ENCODE results near the gene PAXIP1.

The PAXIP1 gene

DNA sequence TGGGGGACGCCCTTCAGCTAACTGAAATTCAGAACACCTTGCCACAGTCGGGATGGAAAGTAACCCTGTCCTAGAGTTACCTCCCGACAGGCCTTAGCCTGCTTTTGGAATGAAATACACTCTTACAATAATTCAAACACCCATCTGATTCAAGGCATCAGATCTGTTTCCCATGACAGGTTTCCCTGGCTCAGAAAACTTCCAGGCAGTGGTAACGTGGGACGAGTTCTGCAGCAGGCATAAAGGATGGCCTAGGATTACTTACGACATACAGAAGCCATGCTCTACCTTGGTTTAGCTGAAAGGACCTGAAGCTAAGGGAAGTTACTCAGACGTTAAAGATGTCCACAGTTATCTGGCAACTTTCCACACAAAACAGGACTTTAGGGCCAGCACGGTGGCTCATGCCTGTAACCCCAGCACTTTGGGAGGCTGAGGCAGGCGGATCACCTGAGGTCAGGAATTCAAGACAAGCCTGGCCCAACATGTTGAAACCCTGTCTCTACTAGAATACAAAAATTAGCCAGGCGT is 5.0 kb downstream of the PAXIP1 start:
- Histone ChIP-seq H3K27ac (ENCODE audit: insufficient read depth, low read depth, low read length, poor library complexity, severe bottlenecking) (no peak overlapping the region), H3K9me3 (ENCODE audit: control insufficient read depth, low read length) (no peaks in the 10 kb centered on the region), H3K27me3 (ENCODE audit: control insufficient read depth, insufficient read depth, low read length, poor library complexity, severe bottlenecking) (no peaks in the 10 kb centered on the region), H3K4me1 (ENCODE audit: control insufficient read depth, insufficient read depth, low read length) (no peaks in the 10 kb centered on the region), H3K4me3 (ENCODE audit: insufficient read depth, low read depth, low read length) (no peak overlapping the region), H3K36me3 (ENCODE audit: control insufficient read depth, insufficient read depth, low read length) (peaks cover 8% of the 10 kb centered on the region)
- 90 to 93% methylated on average over 10 of the region's 10 CpGs for WGBS, 2 experiments

- Histone ChIP-seq H3K9me3 (ENCODE audit: control insufficient read depth, low read length) (no peaks in the 10 kb centered on the region), H3K4me3 (ENCODE audit: insufficient read depth, low read depth, low read length) (no peak overlapping the region), H3K27ac (ENCODE audit: insufficient read depth, low read depth, low read length, poor library complexity, severe bottlenecking) (no peak overlapping the region), H3K27me3 (ENCODE audit: control insufficient read depth, insufficient read depth, low read length, poor library complexity, severe bottlenecking) (no peaks in the 10 kb centered on the region), H3K4me1 (ENCODE audit: control insufficient read depth, insufficient read depth, low read length) (no peaks in the 10 kb centered on the region), H3K36me3 (ENCODE audit: control insufficient read depth, insufficient read depth, low read length) (peaks cover 9% of the 10 kb centered on the region)
- WGBS, 2 experiments = 56 to 66% methylated on average over 4 of the region's 4 CpGs
Observed at GRCh38 chr7:154996756-154997155, 6.2 kb downstream of the PAXIP1 start.

GRCh38 chr7:154996101-154996500 is 6.8 kb downstream of the PAXIP1 start:
- Histone ChIP-seq H3K9me3 (ENCODE audit: control insufficient read depth, low read length) (no peaks in the 10 kb centered on the region), H3K4me3 (ENCODE audit: insufficient read depth, low read depth, low read length) (no peak overlapping the region), H3K36me3 (ENCODE audit: control insufficient read depth, insufficient read depth, low read length) (peaks cover 9% of the 10 kb centered on the region), H3K4me1 (ENCODE audit: control insufficient read depth, insufficient read depth, low read length) (no peaks in the 10 kb centered on the region), H3K27ac (ENCODE audit: insufficient read depth, low read depth, low read length, poor library complexity, severe bottlenecking) (no peak overlapping the region), H3K27me3 (ENCODE audit: control insufficient read depth, insufficient read depth, low read length, poor library complexity, severe bottlenecking) (no peaks in the 10 kb centered on the region)
- WGBS, 2 experiments = 100% methylated on average over 1 of the region's 1 CpG

DNA sequence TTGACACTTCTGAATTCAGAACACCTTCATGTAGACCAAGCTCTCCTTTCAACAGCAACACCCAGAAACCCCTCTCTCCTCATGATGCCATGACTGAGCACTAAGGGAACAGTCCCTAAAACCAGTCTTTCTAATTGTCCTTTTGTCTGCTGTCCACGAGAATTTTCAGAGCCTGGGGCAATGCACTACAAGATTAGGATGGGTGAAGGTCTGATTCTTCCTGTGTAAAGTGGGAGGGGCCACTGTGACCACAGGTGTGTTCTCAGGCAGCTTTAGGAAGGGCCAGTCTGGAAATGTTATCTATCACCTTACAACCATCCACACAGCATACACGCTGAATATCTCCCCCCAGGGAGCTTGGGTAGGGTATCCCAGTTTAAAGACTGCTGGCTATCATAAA is 7.9 kb downstream of the PAXIP1 start:
- H3K9me3 ChIP-seq (ENCODE audit: control insufficient read depth, low read length) = no peaks in the 10 kb centered on the region
- no peak overlapping the region for H3K4me3 ChIP-seq (ENCODE audit: insufficient read depth, low read depth, low read length)
- H3K4me1 ChIP-seq (ENCODE audit: control insufficient read depth, insufficient read depth, low read length) = no peaks in the 10 kb centered on the region
- no peak overlapping the region for H3K27ac ChIP-seq (ENCODE audit: insufficient read depth, low read depth, low read length, poor library complexity, severe bottlenecking)
- no peaks in the 10 kb centered on the region for H3K27me3 ChIP-seq (ENCODE audit: control insufficient read depth, insufficient read depth, low read length, poor library complexity, severe bottlenecking)
- 82 to 91% methylated on average over 2 of the region's 2 CpGs for WGBS, 2 experiments
- H3K36me3 ChIP-seq (ENCODE audit: control insufficient read depth, insufficient read depth, low read length) = peaks cover 9% of the 10 kb centered on the region

DNA sequence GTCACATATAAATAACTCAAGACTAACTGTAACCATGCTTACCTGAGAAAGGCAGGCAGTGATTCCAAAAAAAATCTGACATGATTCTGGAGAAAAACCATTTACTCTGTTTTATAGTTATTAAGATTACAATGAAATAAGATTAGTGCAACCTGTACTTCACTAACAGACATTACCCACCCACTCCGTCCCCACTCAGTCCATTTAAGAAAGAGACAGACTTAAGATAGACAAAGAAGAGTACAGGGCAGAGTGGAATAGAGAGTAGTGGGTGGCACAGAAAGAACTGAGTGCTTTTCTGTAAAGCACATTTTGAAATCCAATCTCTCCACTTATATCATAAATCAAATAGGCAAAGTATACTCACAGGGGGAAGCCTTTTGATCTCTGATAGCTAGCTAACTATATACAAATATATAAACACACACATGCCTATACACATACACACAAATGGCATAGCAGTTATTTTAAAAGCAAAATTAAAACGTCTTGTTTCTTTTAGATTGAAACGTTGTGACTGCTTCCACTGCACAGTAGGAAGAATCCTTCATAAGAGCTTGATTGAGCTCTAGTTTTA is 11.9 kb downstream of the PAXIP1 start:
- no peaks in the 10 kb centered on the region for H3K27me3 ChIP-seq (ENCODE audit: control insufficient read depth, insufficient read depth, low read length, poor library complexity, severe bottlenecking)
- WGBS, 2 experiments = 95 to 98% methylated on average over 2 of the region's 3 CpGs
- no peak overlapping the region for H3K27ac ChIP-seq (ENCODE audit: insufficient read depth, low read depth, low read length, poor library complexity, severe bottlenecking)
- no peaks in the 10 kb centered on the region for H3K9me3 ChIP-seq (ENCODE audit: control insufficient read depth, low read length)
- no peak overlapping the region for H3K4me3 ChIP-seq (ENCODE audit: insufficient read depth, low read depth, low read length)
- peaks cover 7% of the 10 kb centered on the region for H3K36me3 ChIP-seq (ENCODE audit: control insufficient read depth, insufficient read depth, low read length)
- H3K4me1 ChIP-seq (ENCODE audit: control insufficient read depth, insufficient read depth, low read length) = no peaks in the 10 kb centered on the region

- 88 to 90% methylated on average over 3 of the region's 3 CpGs for WGBS, 2 experiments
- H3K27ac ChIP-seq (ENCODE audit: insufficient read depth, low read depth, low read length, poor library complexity, severe bottlenecking) = no peak overlapping the region
- no peaks in the 10 kb centered on the region for H3K27me3 ChIP-seq (ENCODE audit: control insufficient read depth, insufficient read depth, low read length, poor library complexity, severe bottlenecking)
- no peaks in the 10 kb centered on the region for H3K4me1 ChIP-seq (ENCODE audit: control insufficient read depth, insufficient read depth, low read length)
- H3K36me3 ChIP-seq (ENCODE audit: control insufficient read depth, insufficient read depth, low read length) = no peaks in the 10 kb centered on the region
- H3K4me3 ChIP-seq (ENCODE audit: insufficient read depth, low read depth, low read length) = no peak overlapping the region
- H3K9me3 ChIP-seq (ENCODE audit: control insufficient read depth, low read length) = no peaks in the 10 kb centered on the region
Observed at GRCh38 chr7:154987571-154987970, 15.4 kb downstream of the PAXIP1 start.

- Histone ChIP-seq H3K27ac (ENCODE audit: insufficient read depth, low read depth, low read length, poor library complexity, severe bottlenecking) (no peak overlapping the region), H3K9me3 (ENCODE audit: control insufficient read depth, low read length) (no peaks in the 10 kb centered on the region), H3K36me3 (ENCODE audit: control insufficient read depth, insufficient read depth, low read length) (no peaks in the 10 kb centered on the region), H3K4me1 (ENCODE audit: control insufficient read depth, insufficient read depth, low read length) (no peaks in the 10 kb centered on the region), H3K4me3 (ENCODE audit: insufficient read depth, low read depth, low read length) (no peak overlapping the region), H3K27me3 (ENCODE audit: control insufficient read depth, insufficient read depth, low read length, poor library complexity, severe bottlenecking) (no peaks in the 10 kb centered on the region)
- WGBS, 2 experiments = 94 to 99% methylated on average over 6 of the region's 6 CpGs
Observed at GRCh38 chr7:154986200-154986945, 16.6 kb downstream of the PAXIP1 start.

DNA sequence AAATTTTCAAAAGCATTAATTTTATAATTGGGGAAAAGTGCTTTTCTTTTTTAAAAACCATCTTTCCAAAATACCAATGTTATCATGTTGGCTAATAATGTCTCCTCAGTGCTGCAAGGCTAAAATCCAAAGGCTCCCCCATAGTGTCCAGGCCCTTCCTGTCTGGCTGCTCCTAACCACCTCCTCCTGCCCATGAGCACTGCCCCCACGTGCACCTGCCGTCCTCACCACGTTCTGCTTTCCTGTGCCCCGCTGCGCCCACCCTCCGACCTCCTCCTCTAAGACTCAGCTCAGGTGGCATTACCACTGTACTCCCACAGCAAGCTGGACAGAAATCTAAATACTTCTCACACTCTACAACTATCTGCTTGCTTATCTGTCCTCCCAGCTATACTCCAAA is 17.7 kb downstream of the PAXIP1 start:
- Histone ChIP-seq H3K4me1 (ENCODE audit: control insufficient read depth, insufficient read depth, low read length) (no peaks in the 10 kb centered on the region), H3K27ac (ENCODE audit: insufficient read depth, low read depth, low read length, poor library complexity, severe bottlenecking) (no peak overlapping the region), H3K9me3 (ENCODE audit: control insufficient read depth, low read length) (no peaks in the 10 kb centered on the region), H3K36me3 (ENCODE audit: control insufficient read depth, insufficient read depth, low read length) (no peaks in the 10 kb centered on the region), H3K27me3 (ENCODE audit: control insufficient read depth, insufficient read depth, low read length, poor library complexity, severe bottlenecking) (no peaks in the 10 kb centered on the region), H3K4me3 (ENCODE audit: insufficient read depth, low read depth, low read length) (no peak overlapping the region)
- WGBS, 2 experiments = 93% methylated on average over 6 of the region's 6 CpGs

- peaks cover 2% of the 10 kb centered on the region for H3K36me3 ChIP-seq (ENCODE audit: control insufficient read depth, insufficient read depth, low read length)
- H3K27me3 ChIP-seq (ENCODE audit: control insufficient read depth, insufficient read depth, low read length, poor library complexity, severe bottlenecking) = no peaks in the 10 kb centered on the region
- H3K4me3 ChIP-seq (ENCODE audit: insufficient read depth, low read depth, low read length) = no peak overlapping the region
- H3K4me1 ChIP-seq (ENCODE audit: control insufficient read depth, insufficient read depth, low read length) = no peaks in the 10 kb centered on the region
- H3K9me3 ChIP-seq (ENCODE audit: control insufficient read depth, low read length) = no peaks in the 10 kb centered on the region
- H3K27ac ChIP-seq (ENCODE audit: insufficient read depth, low read depth, low read length, poor library complexity, severe bottlenecking) = no peak overlapping the region
- 93 to 96% methylated on average over 5 of the region's 6 CpGs for WGBS, 2 experiments
Observed at GRCh38 chr7:154984601-154985188, 18.2 kb downstream of the PAXIP1 start.

DNA sequence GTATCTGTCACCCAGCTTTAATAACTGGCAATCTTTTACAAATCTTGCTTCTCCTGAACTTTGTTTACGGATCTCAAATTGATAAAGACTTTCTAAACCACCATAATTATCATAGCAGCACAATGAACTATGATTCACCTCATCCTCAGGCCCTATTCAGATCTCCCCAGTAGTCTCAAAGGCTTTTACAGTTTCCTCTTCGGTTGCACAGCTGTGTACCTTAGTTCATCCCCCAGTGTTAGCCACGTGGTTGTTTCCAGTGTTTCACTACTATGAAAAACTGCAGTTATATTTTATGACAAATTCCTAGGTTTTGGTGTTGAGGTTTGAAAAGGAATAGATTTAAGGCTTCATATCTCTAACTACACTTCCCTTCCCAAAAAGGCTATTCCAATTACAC is 24.9 kb downstream of the PAXIP1 start:
- no peak overlapping the region for H3K27ac ChIP-seq (ENCODE audit: insufficient read depth, low read depth, low read length, poor library complexity, severe bottlenecking)
- no peaks in the 10 kb centered on the region for H3K4me1 ChIP-seq (ENCODE audit: control insufficient read depth, insufficient read depth, low read length)
- WGBS, 2 experiments = 90 to 94% methylated on average over 3 of the region's 3 CpGs
- H3K27me3 ChIP-seq (ENCODE audit: control insufficient read depth, insufficient read depth, low read length, poor library complexity, severe bottlenecking) = no peaks in the 10 kb centered on the region
- H3K9me3 ChIP-seq (ENCODE audit: control insufficient read depth, low read length) = no peaks in the 10 kb centered on the region
- H3K36me3 ChIP-seq (ENCODE audit: control insufficient read depth, insufficient read depth, low read length) = peaks cover 6% of the 10 kb centered on the region
- H3K4me3 ChIP-seq (ENCODE audit: insufficient read depth, low read depth, low read length) = no peak overlapping the region

All from ectodermal cell (in vitro differentiated cells).